ENCODE results near the gene MPG. TPM values are rescaled to one million over a fixed set of nuclear protein-coding genes. Genes with fewer than 3 reads are reported as not detected.
A peak's percentile ranks its signal among the peaks of the same experiment; 100 is the strongest.

MPG gene
- total RNA-seq, 1 experiment from 2014 or later: 60.0 TPM

- Mint-ChIP-seq H3K4me1 (no peaks in the 10 kb centered on the region; the same call in 1 of the 2 replicates), H3K36me3 (peaks cover 7% of the 10 kb centered on the region; the same call in 1 of the 2 replicates), H3K27ac (no peak overlapping the region), H3K9me3 (no peaks in the 10 kb centered on the region), H3K27me3 (ENCODE audit: low read depth) (no peaks in the 10 kb centered on the region), H3K4me3 (no peak overlapping the region)
- ATAC-seq: no peak
- DNase-seq (ENCODE audit: low spot score): no peak
- POLR2A ChIA-PET: interaction anchor here (0.8 to 2.5 kb wide), 2 partner anchors 23 to 29 kb away, joined by 3 to 12 read pairs; no protein-coding TSS in a partner anchor
- TF ChIP-seq NR2C2 (CRISPR knock-in tag; IDR thresholded peaks at IDR 0.05): no peak
- no peak for TF ChIP-seq ARID4B (CRISPR knock-in tag; IDR thresholded peaks at IDR 0.05; ENCODE audit: borderline replicate concordance)
- no peak for TF ChIP-seq JAZF1 (CRISPR knock-in tag; IDR thresholded peaks at IDR 0.05)
- no peak for TF ChIP-seq TEAD4 (CRISPR knock-in tag; IDR thresholded peaks at IDR 0.05)
- no peak for TF ChIP-seq GABPB1 (CRISPR knock-in tag; IDR thresholded peaks at IDR 0.05)
- no peak for TF ChIP-seq ERG (CRISPR knock-in tag; IDR thresholded peaks at IDR 0.05)
- TF ChIP-seq HMGA2 (CRISPR knock-in tag; IDR thresholded peaks at IDR 0.05): no peak
- no peak for TF ChIP-seq IRF1 (CRISPR knock-in tag; IDR thresholded peaks at IDR 0.05)
- no peak for TF ChIP-seq ZNF671 (CRISPR knock-in tag; IDR thresholded peaks at IDR 0.05)
- no peak for TF ChIP-seq CDX4 (CRISPR knock-in tag; IDR thresholded peaks at IDR 0.05; ENCODE audit: borderline replicate concordance)
- TF ChIP-seq PREB (CRISPR knock-in tag; IDR thresholded peaks at IDR 0.05; ENCODE audit: borderline replicate concordance): no peak
- no peak for TF ChIP-seq FOXK1 (CRISPR knock-in tag; IDR thresholded peaks at IDR 0.05)
- no peak for TF ChIP-seq CBFB (CRISPR knock-in tag; IDR thresholded peaks at IDR 0.05; ENCODE audit: low read depth)
- no peak for TF ChIP-seq ZMAT4 (CRISPR knock-in tag; IDR thresholded peaks at IDR 0.05)
- TF ChIP-seq MXD4 (CRISPR knock-in tag; IDR thresholded peaks at IDR 0.05; ENCODE audit: borderline replicate concordance): no peak
- CTCF ChIA-PET: interaction anchor here (1.2 to 11.4 kb wide), 4 partner anchors 12 to 27 kb away, joined by 4 to 493 read pairs (median 72); partner anchors contain the start of genes MPG and RHBDF1
These were observed 16.9 kb downstream of the MPG start for GRCh38 chr16:94918-95265.

GRCh38 chr16:96935-97381 is 18.9 kb downstream of the MPG start:
- Mint-ChIP-seq H3K4me1 (no peaks in the 10 kb centered on the region; the same call in 1 of the 2 replicates), H3K27me3 (ENCODE audit: low read depth) (no peaks in the 10 kb centered on the region), H3K36me3 (no peaks in the 10 kb centered on the region; the same call in 1 of the 2 replicates), H3K4me3 (no peak overlapping the region), H3K27ac (no peak overlapping the region), H3K9me3 (no peaks in the 10 kb centered on the region)
- CTCF ChIA-PET: interaction anchor here (0.6 to 11.4 kb wide), 45 partner anchors 10 to 401 kb away, joined by 3 to 493 read pairs (median 5); partner anchors contain the start of genes ARHGDIG, FAM234A, HBM and HBQ1
- POLR2A ChIA-PET: interaction anchor here (0.6 to 2.5 kb wide), 7 partner anchors 10 to 389 kb away, joined by 3 to 12 read pairs (median 5); partner anchors contain the start of genes LUC7L and RHBDF1
- ATAC-seq (peak; percentile 91), DNase-seq (ENCODE audit: low spot score) (peak; percentile 95)
- TF ChIP-seq OVOL2 (CRISPR knock-in tag; IDR thresholded peaks at IDR 0.05; ENCODE audit: borderline replicate concordance): no peak
- no peak for TF ChIP-seq JAZF1 (CRISPR knock-in tag; IDR thresholded peaks at IDR 0.05)
- peak; percentile 86 for TF ChIP-seq SP1 (CRISPR knock-in tag; conservative IDR thresholded peaks at IDR 0.05)
- TF ChIP-seq MAX (CRISPR knock-in tag; IDR thresholded peaks at IDR 0.05): peak; percentile 49; the same call in 1 of the 2 replicates
- no peak for TF ChIP-seq IRF2 (CRISPR knock-in tag; IDR thresholded peaks at IDR 0.05; ENCODE audit: borderline replicate concordance, low read depth)
- no peak for TF ChIP-seq ELF4 (CRISPR knock-in tag; IDR thresholded peaks at IDR 0.05; ENCODE audit: low read depth)
- no peak for TF ChIP-seq ZNF138 (CRISPR knock-in tag; conservative IDR thresholded peaks at IDR 0.05)
- no peak for TF ChIP-seq ZMAT4 (CRISPR knock-in tag; IDR thresholded peaks at IDR 0.05)
- TF ChIP-seq GTF2I (CRISPR knock-in tag; conservative IDR thresholded peaks at IDR 0.05): no peak
- TF ChIP-seq MYBL2 (CRISPR knock-in tag; IDR thresholded peaks at IDR 0.05): no peak
- TF ChIP-seq GABPB1 (CRISPR knock-in tag; IDR thresholded peaks at IDR 0.05): no peak
- TF ChIP-seq SMAD3 (CRISPR knock-in tag; IDR thresholded peaks at IDR 0.05; ENCODE audit: borderline replicate concordance): no peak

Measured in WTC11 (cell line).